ENCODE data around the gene SPRR2G. TPM values are rescaled to one million over a fixed set of nuclear protein-coding genes. Genes with fewer than 3 reads are reported as not detected.

The SPRR2G gene
- total and polyA plus RNA-seq, 2 experiments from 2014 or later = not detected

DNA sequence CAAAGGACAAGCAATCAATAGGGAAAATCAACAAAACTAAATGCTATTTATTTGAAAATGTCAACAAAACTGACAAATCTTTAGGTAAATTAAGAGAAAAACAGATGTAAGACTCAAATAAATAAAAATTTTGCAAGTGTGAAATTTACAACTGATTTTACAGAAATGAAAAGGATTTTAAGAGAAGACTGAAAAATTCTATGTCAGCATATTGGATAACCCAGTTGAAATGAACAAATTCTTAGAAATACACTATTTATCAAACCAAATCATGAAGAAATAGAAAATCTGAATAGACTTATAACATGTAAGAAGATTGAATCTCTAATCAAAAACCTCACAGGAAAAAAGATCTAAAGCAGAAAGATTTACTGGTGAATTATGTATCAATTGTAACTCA lies 29.7 kb downstream of the SPRR2G start (continued):
- TF ChIP-seq, protein P1, sequence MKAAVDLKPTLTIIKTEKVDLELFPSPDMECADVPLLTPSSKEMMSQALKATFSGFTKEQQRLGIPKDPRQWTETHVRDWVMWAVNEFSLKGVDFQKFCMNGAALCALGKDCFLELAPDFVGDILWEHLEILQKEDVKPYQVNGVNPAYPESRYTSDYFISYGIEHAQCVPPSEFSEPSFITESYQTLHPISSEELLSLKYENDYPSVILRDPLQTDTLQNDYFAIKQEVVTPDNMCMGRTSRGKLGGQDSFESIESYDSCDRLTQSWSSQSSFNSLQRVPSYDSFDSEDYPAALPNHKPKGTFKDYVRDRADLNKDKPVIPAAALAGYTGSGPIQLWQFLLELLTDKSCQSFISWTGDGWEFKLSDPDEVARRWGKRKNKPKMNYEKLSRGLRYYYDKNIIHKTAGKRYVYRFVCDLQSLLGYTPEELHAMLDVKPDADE (IDR thresholded peaks at IDR 0.05) = no peak
- TF ChIP-seq CREB1 (CRISPR knock-in tag; IDR thresholded peaks at IDR 0.05; ENCODE audit: low read depth) = no peak

DNA sequence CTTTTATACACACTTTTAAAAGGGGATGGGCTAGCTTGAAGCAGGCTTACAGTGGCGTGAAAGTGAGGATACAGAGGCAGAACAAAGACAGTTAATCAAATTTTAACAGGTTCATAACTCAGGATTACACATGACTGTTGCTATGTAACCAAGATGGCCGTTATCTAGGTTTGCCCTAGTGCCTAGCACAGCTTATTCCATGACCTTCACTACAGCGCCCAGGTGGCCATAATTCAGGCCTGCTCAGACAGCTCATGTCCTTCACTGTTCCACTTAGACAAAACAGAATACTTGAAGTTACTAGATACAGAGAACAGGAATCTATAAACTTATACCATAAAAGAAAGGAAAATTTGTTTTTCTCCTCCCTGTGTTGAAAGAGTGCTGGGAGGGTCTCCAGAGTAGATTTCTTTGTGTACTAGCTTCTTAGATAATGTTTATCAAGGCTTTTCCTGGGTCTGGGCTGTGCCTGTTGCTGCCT lies 31.2 kb downstream of the SPRR2G start:
- no peak for ATAC-seq
- TF ChIP-seq, protein P2, sequence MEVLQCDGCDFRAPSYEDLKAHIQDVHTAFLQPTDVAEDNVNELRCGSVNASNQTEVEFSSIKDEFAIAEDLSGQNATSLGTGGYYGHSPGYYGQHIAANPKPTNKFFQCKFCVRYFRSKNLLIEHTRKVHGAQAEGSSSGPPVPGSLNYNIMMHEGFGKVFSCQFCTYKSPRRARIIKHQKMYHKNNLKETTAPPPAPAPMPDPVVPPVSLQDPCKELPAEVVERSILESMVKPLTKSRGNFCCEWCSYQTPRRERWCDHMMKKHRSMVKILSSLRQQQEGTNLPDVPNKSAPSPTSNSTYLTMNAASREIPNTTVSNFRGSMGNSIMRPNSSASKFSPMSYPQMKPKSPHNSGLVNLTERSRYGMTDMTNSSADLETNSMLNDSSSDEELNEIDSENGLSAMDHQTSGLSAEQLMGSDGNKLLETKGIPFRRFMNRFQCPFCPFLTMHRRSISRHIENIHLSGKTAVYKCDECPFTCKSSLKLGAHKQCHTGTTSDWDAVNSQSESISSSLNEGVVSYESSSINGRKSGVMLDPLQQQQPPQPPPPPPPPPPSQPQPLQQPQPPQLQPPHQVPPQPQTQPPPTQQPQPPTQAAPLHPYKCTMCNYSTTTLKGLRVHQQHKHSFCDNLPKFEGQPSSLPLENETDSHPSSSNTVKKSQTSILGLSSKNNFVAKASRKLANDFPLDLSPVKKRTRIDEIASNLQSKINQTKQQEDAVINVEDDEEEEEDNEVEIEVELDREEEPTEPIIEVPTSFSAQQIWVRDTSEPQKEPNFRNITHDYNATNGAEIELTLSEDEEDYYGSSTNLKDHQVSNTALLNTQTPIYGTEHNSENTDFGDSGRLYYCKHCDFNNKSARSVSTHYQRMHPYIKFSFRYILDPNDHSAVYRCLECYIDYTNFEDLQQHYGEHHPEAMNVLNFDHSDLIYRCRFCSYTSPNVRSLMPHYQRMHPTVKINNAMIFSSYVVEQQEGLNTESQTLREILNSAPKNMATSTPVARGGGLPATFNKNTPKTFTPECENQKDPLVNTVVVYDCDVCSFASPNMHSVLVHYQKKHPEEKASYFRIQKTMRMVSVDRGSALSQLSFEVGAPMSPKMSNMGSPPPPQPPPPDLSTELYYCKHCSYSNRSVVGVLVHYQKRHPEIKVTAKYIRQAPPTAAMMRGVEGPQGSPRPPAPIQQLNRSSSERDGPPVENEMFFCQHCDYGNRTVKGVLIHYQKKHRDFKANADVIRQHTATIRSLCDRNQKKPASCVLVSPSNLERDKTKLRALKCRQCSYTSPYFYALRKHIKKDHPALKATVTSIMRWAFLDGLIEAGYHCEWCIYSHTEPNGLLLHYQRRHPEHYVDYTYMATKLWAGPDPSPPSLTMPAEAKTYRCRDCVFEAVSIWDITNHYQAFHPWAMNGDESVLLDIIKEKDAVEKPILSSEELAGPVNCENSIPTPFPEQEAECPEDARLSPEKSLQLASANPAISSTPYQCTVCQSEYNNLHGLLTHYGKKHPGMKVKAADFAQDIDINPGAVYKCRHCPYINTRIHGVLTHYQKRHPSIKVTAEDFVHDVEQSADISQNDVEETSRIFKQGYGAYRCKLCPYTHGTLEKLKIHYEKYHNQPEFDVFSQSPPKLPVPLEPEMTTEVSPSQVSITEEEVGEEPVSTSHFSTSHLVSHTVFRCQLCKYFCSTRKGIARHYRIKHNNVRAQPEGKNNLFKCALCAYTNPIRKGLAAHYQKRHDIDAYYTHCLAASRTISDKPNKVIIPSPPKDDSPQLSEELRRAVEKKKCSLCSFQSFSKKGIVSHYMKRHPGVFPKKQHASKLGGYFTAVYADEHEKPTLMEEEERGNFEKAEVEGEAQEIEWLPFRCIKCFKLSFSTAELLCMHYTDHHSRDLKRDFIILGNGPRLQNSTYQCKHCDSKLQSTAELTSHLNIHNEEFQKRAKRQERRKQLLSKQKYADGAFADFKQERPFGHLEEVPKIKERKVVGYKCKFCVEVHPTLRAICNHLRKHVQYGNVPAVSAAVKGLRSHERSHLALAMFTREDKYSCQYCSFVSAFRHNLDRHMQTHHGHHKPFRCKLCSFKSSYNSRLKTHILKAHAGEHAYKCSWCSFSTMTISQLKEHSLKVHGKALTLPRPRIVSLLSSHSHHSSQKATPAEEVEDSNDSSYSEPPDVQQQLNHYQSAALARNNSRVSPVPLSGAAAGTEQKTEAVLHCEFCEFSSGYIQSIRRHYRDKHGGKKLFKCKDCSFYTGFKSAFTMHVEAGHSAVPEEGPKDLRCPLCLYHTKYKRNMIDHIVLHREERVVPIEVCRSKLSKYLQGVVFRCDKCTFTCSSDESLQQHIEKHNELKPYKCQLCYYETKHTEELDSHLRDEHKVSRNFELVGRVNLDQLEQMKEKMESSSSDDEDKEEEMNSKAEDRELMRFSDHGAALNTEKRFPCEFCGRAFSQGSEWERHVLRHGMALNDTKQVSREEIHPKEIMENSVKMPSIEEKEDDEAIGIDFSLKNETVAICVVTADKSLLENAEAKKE (CRISPR knock-in tag; IDR thresholded peaks at IDR 0.05) = no peak
- no peak for TF ChIP-seq EZH2phosphoT487 (IDR thresholded peaks at IDR 0.05; ENCODE audit: unreplicated experiment)
- no peak for TF ChIP-seq NANOG (IDR thresholded peaks at IDR 0.05; ENCODE audit: borderline replicate concordance)
- no peak for TF ChIP-seq CREB1 (CRISPR knock-in tag; IDR thresholded peaks at IDR 0.05; ENCODE audit: low read depth)
- TF ChIP-seq ZNF114 (CRISPR knock-in tag; IDR thresholded peaks at IDR 0.05) = no peak
- TF ChIP-seq, protein P3, sequence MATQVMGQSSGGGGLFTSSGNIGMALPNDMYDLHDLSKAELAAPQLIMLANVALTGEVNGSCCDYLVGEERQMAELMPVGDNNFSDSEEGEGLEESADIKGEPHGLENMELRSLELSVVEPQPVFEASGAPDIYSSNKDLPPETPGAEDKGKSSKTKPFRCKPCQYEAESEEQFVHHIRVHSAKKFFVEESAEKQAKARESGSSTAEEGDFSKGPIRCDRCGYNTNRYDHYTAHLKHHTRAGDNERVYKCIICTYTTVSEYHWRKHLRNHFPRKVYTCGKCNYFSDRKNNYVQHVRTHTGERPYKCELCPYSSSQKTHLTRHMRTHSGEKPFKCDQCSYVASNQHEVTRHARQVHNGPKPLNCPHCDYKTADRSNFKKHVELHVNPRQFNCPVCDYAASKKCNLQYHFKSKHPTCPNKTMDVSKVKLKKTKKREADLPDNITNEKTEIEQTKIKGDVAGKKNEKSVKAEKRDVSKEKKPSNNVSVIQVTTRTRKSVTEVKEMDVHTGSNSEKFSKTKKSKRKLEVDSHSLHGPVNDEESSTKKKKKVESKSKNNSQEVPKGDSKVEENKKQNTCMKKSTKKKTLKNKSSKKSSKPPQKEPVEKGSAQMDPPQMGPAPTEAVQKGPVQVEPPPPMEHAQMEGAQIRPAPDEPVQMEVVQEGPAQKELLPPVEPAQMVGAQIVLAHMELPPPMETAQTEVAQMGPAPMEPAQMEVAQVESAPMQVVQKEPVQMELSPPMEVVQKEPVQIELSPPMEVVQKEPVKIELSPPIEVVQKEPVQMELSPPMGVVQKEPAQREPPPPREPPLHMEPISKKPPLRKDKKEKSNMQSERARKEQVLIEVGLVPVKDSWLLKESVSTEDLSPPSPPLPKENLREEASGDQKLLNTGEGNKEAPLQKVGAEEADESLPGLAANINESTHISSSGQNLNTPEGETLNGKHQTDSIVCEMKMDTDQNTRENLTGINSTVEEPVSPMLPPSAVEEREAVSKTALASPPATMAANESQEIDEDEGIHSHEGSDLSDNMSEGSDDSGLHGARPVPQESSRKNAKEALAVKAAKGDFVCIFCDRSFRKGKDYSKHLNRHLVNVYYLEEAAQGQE (IDR thresholded peaks at IDR 0.05; ENCODE audit: unreplicated experiment) = no peak
- TF ChIP-seq, protein P4, sequence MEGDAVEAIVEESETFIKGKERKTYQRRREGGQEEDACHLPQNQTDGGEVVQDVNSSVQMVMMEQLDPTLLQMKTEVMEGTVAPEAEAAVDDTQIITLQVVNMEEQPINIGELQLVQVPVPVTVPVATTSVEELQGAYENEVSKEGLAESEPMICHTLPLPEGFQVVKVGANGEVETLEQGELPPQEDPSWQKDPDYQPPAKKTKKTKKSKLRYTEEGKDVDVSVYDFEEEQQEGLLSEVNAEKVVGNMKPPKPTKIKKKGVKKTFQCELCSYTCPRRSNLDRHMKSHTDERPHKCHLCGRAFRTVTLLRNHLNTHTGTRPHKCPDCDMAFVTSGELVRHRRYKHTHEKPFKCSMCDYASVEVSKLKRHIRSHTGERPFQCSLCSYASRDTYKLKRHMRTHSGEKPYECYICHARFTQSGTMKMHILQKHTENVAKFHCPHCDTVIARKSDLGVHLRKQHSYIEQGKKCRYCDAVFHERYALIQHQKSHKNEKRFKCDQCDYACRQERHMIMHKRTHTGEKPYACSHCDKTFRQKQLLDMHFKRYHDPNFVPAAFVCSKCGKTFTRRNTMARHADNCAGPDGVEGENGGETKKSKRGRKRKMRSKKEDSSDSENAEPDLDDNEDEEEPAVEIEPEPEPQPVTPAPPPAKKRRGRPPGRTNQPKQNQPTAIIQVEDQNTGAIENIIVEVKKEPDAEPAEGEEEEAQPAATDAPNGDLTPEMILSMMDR (conservative IDR thresholded peaks at IDR 0.05; ENCODE audit: low read depth in 2 of 2) = no peak
- TF ChIP-seq ZNF331 (CRISPR knock-in tag; IDR thresholded peaks at IDR 0.05; ENCODE audit: low read depth) = no peak
- no peak for TF ChIP-seq POLR2AphosphoS5 (IDR thresholded peaks at IDR 0.05; ENCODE audit: low read depth)
- no peak for TF ChIP-seq STAT1 (IDR thresholded peaks at IDR 0.05; ENCODE audit: unreplicated experiment)
- no peak for TF ChIP-seq JUNB (IDR thresholded peaks at IDR 0.05; ENCODE audit: unreplicated experiment)

More for the DNA sequence above, 31.2 kb downstream of the SPRR2G start:
- peaks cover 10% of the 10 kb centered on the region for H3K36me3 Mint-ChIP-seq (ENCODE audit: low read depth)
- peaks cover 21% of the 10 kb centered on the region for H3K9me3 Mint-ChIP-seq
- Histone ChIP-seq H3K36me3 (ENCODE audit: insufficient read depth) (no peaks in the 10 kb centered on the region), H3K4me3 (no peak overlapping the region), H3F3A (replicated peaks; ENCODE audit: low read depth) (0 out of 2 replicates have a peak, but pooled peaks cover 3% of the 10 kb centered on the region), H3K79me2 (replicated peaks; ENCODE audit: insufficient read depth) (no peaks in the 10 kb centered on the region), H2AFZ (peak overlapping the region; percentile 44), H3K4me1 (ENCODE audit: insufficient read depth) (peaks cover 6% of the 10 kb centered on the region; the same call in 1 of the 2 replicates), H3K4me2 (no peak overlapping the region), H3K9me2 (ENCODE audit: insufficient read depth) (no peaks in the 10 kb centered on the region), H3K27ac (ENCODE audit: low read depth) (no peak overlapping the region), H4K20me1 (replicated peaks; ENCODE audit: insufficient read depth) (no peaks in the 10 kb centered on the region), H3K27me3 (ENCODE audit: insufficient read depth) (no peaks in the 10 kb centered on the region)
- peaks cover 2% of the 10 kb centered on the region for H3K27me3 Mint-ChIP-seq (ENCODE audit: insufficient read depth, low read depth, poor library complexity)
- H3K27ac Mint-ChIP-seq = no peak overlapping the region
- no peak overlapping the region for H3K4me3 Mint-ChIP-seq
- H3K4me1 Mint-ChIP-seq = peaks cover 36% of the 10 kb centered on the region
- DNase-seq (ENCODE audit: low spot score) = no peak
